Epithelial cell of esophagus (primary cell): Measurements from ENCODE around the gene TCF7L1.

ENCODE experiments used
- DNase-seq: peaks from one replicate; pipeline ENCODE4 v3.0.0; 2010; ENCODE audit warnings: low read depth
- H3K4me3 ChIP-seq: 2 replicates; pipeline ENCODE4 v1.5.1; 2011; ENCODE audit warnings: mild to moderate bottlenecking, low read length, control low read depth
- CTCF ChIP-seq: IDR thresholded peaks from 2 replicates; pipeline ENCODE4 v1.5.1; 2011; ENCODE audit warnings: low read depth, mild to moderate bottlenecking, low read length, control low read depth, inconsistent platforms; ENCODE audit not compliant: insufficient read depth; ENCODE audit errors: missing control alignments

TCF7L1 gene

GRCh38 chr2:85357736-85358135 lies 224.5 kb downstream of the TCF7L1 start:
- peak; percentile 46 for DNase-seq
- H3K4me3 ChIP-seq: no peak overlapping the region
- no peak for TF ChIP-seq CTCF
